HEK293T (cell line): ENCODE measurements around the gene GATB.

Source experiments
- ARNT ChIP-seq: fragments of 450-650 bp; IDR thresholded peaks from 2 replicates; pipeline ENCODE4 v1.6.1; 2017; ENCODE audit warnings: mild to moderate bottlenecking
- BHLHE40 ChIP-seq: fragments of 450-650 bp; IDR thresholded peaks from 2 replicates; pipeline ENCODE4 v1.6.1; 2016; ENCODE audit warnings: mild to moderate bottlenecking, moderate library complexity, borderline replicate concordance
- CTBP1 ChIP-seq: fragments of 450-650 bp; IDR thresholded peaks from 2 replicates; pipeline ENCODE4 v1.6.1; 2016; ENCODE audit warnings: borderline replicate concordance
- ELF4 ChIP-seq: fragments of 450-650 bp; IDR thresholded peaks from 2 replicates; pipeline ENCODE4 v1.6.1; 2017; ENCODE audit warnings: antibody characterized with exemption
- FOXA1 ChIP-seq: fragments of 450-650 bp; IDR thresholded peaks from 2 replicates; pipeline ENCODE4 v1.6.1; 2016; ENCODE audit warnings: mild to moderate bottlenecking
- FOXM1 ChIP-seq: fragments of 450-650 bp; IDR thresholded peaks from 2 replicates; pipeline ENCODE4 v1.6.1; 2017; ENCODE audit warnings: mild to moderate bottlenecking, borderline replicate concordance
- HDGF ChIP-seq: fragments of 450-650 bp; IDR thresholded peaks from 2 replicates; pipeline ENCODE4 v1.6.1; 2017; ENCODE audit warnings: antibody characterized with exemption, borderline replicate concordance
- L3MBTL2 ChIP-seq: fragments of 450-650 bp; conservative IDR thresholded peaks from 2 replicates; pipeline ENCODE4 v1.6.1; 2016; ENCODE audit warnings: mild to moderate bottlenecking
- SP1 ChIP-seq: fragments of 450-650 bp; IDR thresholded peaks from 2 replicates; pipeline ENCODE4 v1.6.1; 2017
- SUZ12 ChIP-seq: fragments of 450-650 bp; IDR thresholded peaks from 2 replicates; pipeline ENCODE4 v1.6.1; 2016; ENCODE audit warnings: mild to moderate bottlenecking

- TF ChIP-seq SUZ12 (no peak), FOXM1 (no peak), ELF4 (no peak), ARNT (no peak), L3MBTL2 (no peak), SP1 (no peak), CTBP1 (no peak), BHLHE40 (no peak), FOXA1 (no peak), HDGF (no peak)
Measured at GRCh38 chr4:151810476-151810875, 49.7 kb upstream of the GATB start.
